ENCODE measurements around the gene FAM83G.

Gene FAM83G

GRCh38 chr17:18920911-18921441, 83.6 kb downstream of the FAM83G start:
- DNase-seq (ENCODE audit: low read depth in 2 of 2): no peak

- DNase-seq (ENCODE audit: low read depth in 2 of 2): no peak
Measured at GRCh38 chr17:18919963-18920362, 84.6 kb downstream of the FAM83G start.
